Tibial artery (tissue), 4 donors: Measurements from ENCODE around the gene PALD1.

Experiments
- DNase-seq, 2 donors: peaks; one replicate each; pipeline ENCODE4 v3.0.0-alpha.2; 2019
- H3K27ac ChIP-seq, 2 donors: fragments of 200-600 bp; sonication (generic) in 1 of 2; 1 replicate in 1 of 2; 2 replicates in 1 of 2; pipeline ENCODE4 v1.5.1; 2018 to 2019; ENCODE audit warnings: mild to moderate bottlenecking in 1 of 2
- H3K27me3 ChIP-seq, 2 donors: fragments of 200-600 bp; sonication (generic) in 1 of 2; one replicate each; pipeline versions ENCODE4 v1.5.1 to v1.6.0; 2016 to 2019
- H3K36me3 ChIP-seq, 3 donors: fragments of 200-600 bp; sonication (generic) in 2 of 3; one replicate each; pipeline ENCODE4 v1.5.1; 2016 to 2019; ENCODE audit warnings: mild to moderate bottlenecking in 2 of 3
- H3K4me1 ChIP-seq, 4 donors: fragments of 200-600 bp; sonication (generic) in 2 of 4; 1 replicate in 3 of 4; 2 replicates in 1 of 4; pipeline ENCODE4 v1.5.1; 2016 to 2019
- H3K4me3 ChIP-seq, 2 donors: fragments of 200-600 bp; sonication (generic) in 1 of 2; 1 replicate in 1 of 2; 2 replicates in 1 of 2; pipeline ENCODE4 v1.5.1; 2018 to 2019; ENCODE audit warnings: mild to moderate bottlenecking in 2 of 2
- H3K9me3 ChIP-seq, 3 donors: fragments of 200-600 bp; sonication (generic) in 1 of 3; one replicate each; pipeline ENCODE4 v1.5.1; 2016 to 2019
- CTCF ChIP-seq, 2 experiments: fragments of 200-600 bp in 1 of 2; fragments of 450-650 bp in 1 of 2; IDR thresholded peaks; one replicate each; pipeline ENCODE4 v1.5.1; 2017 to 2019; ENCODE audit warnings: antibody characterized with exemption in 2 of 2, mild to moderate bottlenecking in 1 of 2, moderate library complexity in 1 of 2
- intact Hi-C: fragments of 100-400 bp; cut with DNase I; formaldehyde crosslinking; loops from one replicate; pipeline ENCODE4 v1.15.0; 2023; ENCODE audit warnings: low total_unique reads

Gene PALD1

GRCh38 chr10:70510904-70511303 lies 32.3 kb downstream of the PALD1 start:
- Histone ChIP-seq H3K36me3 (no peaks in the 10 kb centered on the region), H3K4me1 (peaks cover 0 to 47% (median 37%) of the 10 kb centered on the region in 4 donors), H3K27ac (no peak overlapping the region), H3K4me3 (no peak overlapping the region), H3K27me3 (no peaks in the 10 kb centered on the region), H3K9me3 (no peaks in the 10 kb centered on the region)
- no peak for TF ChIP-seq CTCF (IDR thresholded peaks at IDR 0.05)
- no peak for DNase-seq
- intact Hi-C loops, result no loop called here

- intact Hi-C loops, result no loop called here
- H3K27ac ChIP-seq, result peak overlapping the region in 1 of 2 donors; percentile 20
- H3K4me3 ChIP-seq, result no peak overlapping the region
- no peak for DNase-seq
- TF ChIP-seq CTCF (IDR thresholded peaks at IDR 0.05), result no peak
- H3K4me1 ChIP-seq, result peaks cover 0 to 47% (median 37%) of the 10 kb centered on the region in 4 donors
- no peaks in the 10 kb centered on the region for H3K27me3 ChIP-seq
- no peaks in the 10 kb centered on the region for H3K9me3 ChIP-seq
- H3K36me3 ChIP-seq, result no peaks in the 10 kb centered on the region
Measured at GRCh38 chr10:70512149-70512639, 33.6 kb downstream of the PALD1 start.

- Histone ChIP-seq H3K9me3 (no peaks in the 10 kb centered on the region), H3K27me3 (no peaks in the 10 kb centered on the region), H3K4me3 (no peak overlapping the region), H3K4me1 (peaks cover 0 to 39% (median 33%) of the 10 kb centered on the region in 4 donors), H3K27ac (no peak overlapping the region), H3K36me3 (no peaks in the 10 kb centered on the region)
- no peak for DNase-seq
- intact Hi-C loops, result no loop called here
- TF ChIP-seq CTCF (IDR thresholded peaks at IDR 0.05), result no peak
Measured at GRCh38 chr10:70513848-70514309, 35.3 kb downstream of the PALD1 start.

- DNase-seq, result no peak
- no peaks in the 10 kb centered on the region for H3K36me3 ChIP-seq
- H3K27me3 ChIP-seq, result no peaks in the 10 kb centered on the region
- no peak overlapping the region for H3K27ac ChIP-seq
- no peak overlapping the region for H3K4me3 ChIP-seq
- no peak for TF ChIP-seq CTCF (IDR thresholded peaks at IDR 0.05)
- no peaks in the 10 kb centered on the region for H3K9me3 ChIP-seq
- intact Hi-C loops, result no loop called here
- H3K4me1 ChIP-seq, result peaks cover 0 to 32% (median 26%) of the 10 kb centered on the region in 4 donors
Measured at GRCh38 chr10:70514591-70514990, 36.0 kb downstream of the PALD1 start.

GRCh38 chr10:70515035-70515667 lies 36.6 kb downstream of the PALD1 start:
- TF ChIP-seq CTCF (IDR thresholded peaks at IDR 0.05), result no peak
- Histone ChIP-seq H3K27me3 (no peaks in the 10 kb centered on the region), H3K27ac (no peak overlapping the region), H3K4me1 (peaks cover 0 to 26% (median 21%) of the 10 kb centered on the region in 4 donors), H3K4me3 (no peak overlapping the region), H3K9me3 (no peaks in the 10 kb centered on the region), H3K36me3 (no peaks in the 10 kb centered on the region)
- intact Hi-C loops, result no loop called here
- DNase-seq, result no peak
